Thoracic aorta (tissue), 2 donors: ENCODE data around the gene TAC3. TPM values are rescaled to one million over a fixed set of nuclear protein-coding genes. Genes with fewer than 3 reads are reported as not detected.
"Not testable (repeated sequence)": the region's sequence is repeated elsewhere in the genome, so short reads cannot be mapped to it uniquely, and the experiment has no call there.

Source experiments
- ATAC-seq: fragments of 150-250 bp; one replicate; pipeline ENCODE4 v1.8.0; 2017; ENCODE audit warnings: low read depth; ENCODE audit not compliant: insufficient number of reproducible peaks, low FRiP score
- DNase-seq: peaks from one replicate; pipeline ENCODE4 v3.0.0-alpha.2; 2020; ENCODE audit warnings: low spot score
- H3K27ac ChIP-seq, 2 donors: fragments of 200-600 bp; sonication (generic); 1 replicate in 1 of 2; 2 replicates in 1 of 2; pipeline ENCODE4 v1.5.1; 2016; ENCODE audit warnings: mild to moderate bottlenecking in 2 of 2, moderate library complexity in 2 of 2
- H3K27me3 ChIP-seq: fragments of 200-600 bp; sonication (generic); replicated peaks from 2 replicates; pipeline ENCODE4 v1.6.0; 2016; ENCODE audit warnings: mild to moderate bottlenecking; ENCODE audit not compliant: insufficient read depth
- H3K36me3 ChIP-seq: fragments of 200-600 bp; sonication (generic); one replicate; pipeline ENCODE4 v1.5.1; 2016
- H3K4me1 ChIP-seq, 2 donors: fragments of 200-600 bp; sonication (generic); 1 replicate in 1 of 2; 2 replicates in 1 of 2; pipeline versions ENCODE4 v1.5.1 to v1.6.0; 2016; ENCODE audit warnings: low read depth in 2 of 2, mild to moderate bottlenecking in 1 of 2; ENCODE audit not compliant: control insufficient read depth in 1 of 2
- H3K4me3 ChIP-seq: fragments of 200-600 bp; sonication (generic); 2 replicates; pipeline ENCODE4 v1.5.1; 2016; ENCODE audit warnings: mild to moderate bottlenecking
- H3K9me3 ChIP-seq: fragments of 200-600 bp; sonication (generic); 2 replicates; pipeline ENCODE4 v1.5.1; 2016
- total RNA-seq, 2 donors: library from RNA; depleted of rRNA; stranded (reverse); fragments of >200 nt; gene quantifications; one replicate each; pipeline versions ENCODE4 v1.1.0 to v1.2.3, GENCODE V29; 2016
- TF ChIP-seq, protein P1 (sequence below): fragments of 200-600 bp; sonication (generic); IDR thresholded peaks from one replicate; pipeline ENCODE4 v1.5.1; 2019; ENCODE audit warnings: antibody characterized with exemption

Gene TAC3
- total RNA-seq, 2 donors from 2014 or later, result not detected

DNA sequence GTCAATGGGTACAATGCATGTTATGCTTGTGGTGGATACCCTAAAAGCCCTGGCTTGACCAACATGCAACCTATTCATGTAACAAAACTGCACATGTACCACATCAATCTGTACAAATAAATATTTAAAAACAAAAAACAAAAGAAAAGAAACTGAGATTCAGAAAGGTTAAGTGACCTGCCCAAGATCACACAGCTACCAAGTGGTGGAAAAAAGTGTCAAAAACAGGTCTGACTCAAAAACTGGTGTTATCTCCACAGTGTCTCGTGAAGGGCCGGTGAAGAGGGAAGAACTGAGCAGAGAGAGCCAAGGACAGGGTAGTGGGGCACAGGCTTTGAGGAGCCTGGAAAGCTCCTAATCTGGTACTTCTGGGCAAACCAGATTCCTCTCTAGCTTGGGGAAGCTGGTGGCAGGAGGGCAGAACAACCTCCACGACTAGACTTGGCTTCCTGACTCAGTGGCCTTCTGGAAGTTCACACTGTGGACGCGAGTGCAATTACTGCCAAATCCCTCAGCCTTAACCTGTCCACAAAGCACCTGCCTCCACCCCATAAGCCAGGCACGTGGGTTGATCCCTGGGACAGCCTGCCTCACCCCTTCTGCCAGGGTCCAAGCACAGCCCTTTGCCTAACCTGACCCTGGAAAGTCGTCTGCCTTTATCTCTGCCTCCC is 25.5 kb downstream of the TAC3 start:
- TF ChIP-seq, protein P1, sequence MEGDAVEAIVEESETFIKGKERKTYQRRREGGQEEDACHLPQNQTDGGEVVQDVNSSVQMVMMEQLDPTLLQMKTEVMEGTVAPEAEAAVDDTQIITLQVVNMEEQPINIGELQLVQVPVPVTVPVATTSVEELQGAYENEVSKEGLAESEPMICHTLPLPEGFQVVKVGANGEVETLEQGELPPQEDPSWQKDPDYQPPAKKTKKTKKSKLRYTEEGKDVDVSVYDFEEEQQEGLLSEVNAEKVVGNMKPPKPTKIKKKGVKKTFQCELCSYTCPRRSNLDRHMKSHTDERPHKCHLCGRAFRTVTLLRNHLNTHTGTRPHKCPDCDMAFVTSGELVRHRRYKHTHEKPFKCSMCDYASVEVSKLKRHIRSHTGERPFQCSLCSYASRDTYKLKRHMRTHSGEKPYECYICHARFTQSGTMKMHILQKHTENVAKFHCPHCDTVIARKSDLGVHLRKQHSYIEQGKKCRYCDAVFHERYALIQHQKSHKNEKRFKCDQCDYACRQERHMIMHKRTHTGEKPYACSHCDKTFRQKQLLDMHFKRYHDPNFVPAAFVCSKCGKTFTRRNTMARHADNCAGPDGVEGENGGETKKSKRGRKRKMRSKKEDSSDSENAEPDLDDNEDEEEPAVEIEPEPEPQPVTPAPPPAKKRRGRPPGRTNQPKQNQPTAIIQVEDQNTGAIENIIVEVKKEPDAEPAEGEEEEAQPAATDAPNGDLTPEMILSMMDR, result no peak
- Histone ChIP-seq H3K9me3 (no peaks in the 10 kb centered on the region), H3K27ac (no peak overlapping the region), H3K4me1 (no peaks in the 10 kb centered on the region), H3K4me3 (no peak overlapping the region), H3K36me3 (peaks cover 2% of the 10 kb centered on the region), H3K27me3 (no peaks in the 10 kb centered on the region)
- DNase-seq (no peak), ATAC-seq (no peak)

DNA sequence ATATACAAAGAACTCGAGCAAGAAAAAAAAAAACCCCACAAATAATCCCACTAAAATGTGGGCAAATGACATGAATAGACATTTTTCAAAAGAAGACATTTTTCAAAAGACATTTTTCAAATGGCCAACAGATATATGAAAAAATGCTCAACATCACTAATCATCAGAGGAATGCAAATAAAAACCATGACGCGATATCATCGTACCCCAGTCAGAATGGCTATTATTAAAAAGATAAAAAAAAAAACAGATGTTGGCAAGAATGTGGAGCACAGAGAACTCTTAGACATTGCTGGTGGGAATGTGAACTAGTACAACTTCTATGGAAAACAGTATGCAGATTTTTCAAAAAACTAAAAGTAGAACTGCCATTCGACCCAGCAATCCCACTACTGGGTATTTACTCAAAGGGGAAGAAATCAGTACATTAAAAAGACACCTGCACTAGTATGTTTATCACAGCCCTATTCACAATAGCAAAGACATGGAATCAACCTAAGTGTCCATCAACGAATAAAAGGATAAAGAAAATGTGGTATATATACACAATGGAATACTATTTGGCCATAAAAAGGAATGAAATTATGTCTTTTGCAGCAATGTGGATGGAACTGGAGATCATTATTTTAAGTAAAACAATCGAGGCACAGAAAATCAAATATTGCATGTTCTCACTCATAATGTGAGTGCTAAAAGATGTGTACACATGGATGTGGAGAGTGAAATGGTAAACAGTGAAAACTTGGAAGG is 26.3 kb downstream of the TAC3 start:
- H3K27ac ChIP-seq, result no peak overlapping the region
- ATAC-seq, result no peak
- H3K36me3 ChIP-seq, result no peaks in the 10 kb centered on the region

DNA sequence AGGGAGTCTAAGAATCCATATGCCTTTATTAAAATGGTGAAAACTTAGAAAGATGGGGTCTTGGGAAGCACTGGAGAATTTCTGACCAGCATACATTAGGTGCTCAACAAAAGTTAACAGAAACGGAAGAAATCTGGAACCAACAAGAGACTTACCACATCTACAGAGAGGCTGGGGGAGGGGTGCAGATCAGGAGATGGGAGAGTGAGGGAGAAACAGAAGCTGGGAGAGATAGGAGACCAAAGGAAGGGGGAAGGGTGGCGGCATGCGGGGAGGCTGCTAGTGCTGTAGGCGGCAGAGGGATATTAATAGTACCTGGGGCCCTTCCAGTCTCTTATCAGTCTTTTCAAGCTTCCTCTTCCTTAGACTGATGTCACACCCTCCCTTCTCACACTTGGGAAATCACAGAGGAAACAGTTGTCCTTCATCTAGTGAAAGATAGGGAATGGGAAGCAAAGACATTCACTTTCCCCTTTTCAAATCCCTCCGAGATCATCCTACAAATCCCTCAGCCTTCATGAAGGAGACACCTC is 28.1 kb downstream of the TAC3 start:
- DNase-seq (no peak), ATAC-seq (no peak)
- TF ChIP-seq, protein P1, result no peak

More for the DNA sequence above, 26.3 kb downstream of the TAC3 start:
- TF ChIP-seq, protein P1, result no peak
- Histone ChIP-seq H3K4me1 (no peaks in the 10 kb centered on the region), H3K9me3 (no peaks in the 10 kb centered on the region), H3K4me3 (no peak overlapping the region), H3K27me3 (no peaks in the 10 kb centered on the region)
- DNase-seq, result no peak

DNA sequence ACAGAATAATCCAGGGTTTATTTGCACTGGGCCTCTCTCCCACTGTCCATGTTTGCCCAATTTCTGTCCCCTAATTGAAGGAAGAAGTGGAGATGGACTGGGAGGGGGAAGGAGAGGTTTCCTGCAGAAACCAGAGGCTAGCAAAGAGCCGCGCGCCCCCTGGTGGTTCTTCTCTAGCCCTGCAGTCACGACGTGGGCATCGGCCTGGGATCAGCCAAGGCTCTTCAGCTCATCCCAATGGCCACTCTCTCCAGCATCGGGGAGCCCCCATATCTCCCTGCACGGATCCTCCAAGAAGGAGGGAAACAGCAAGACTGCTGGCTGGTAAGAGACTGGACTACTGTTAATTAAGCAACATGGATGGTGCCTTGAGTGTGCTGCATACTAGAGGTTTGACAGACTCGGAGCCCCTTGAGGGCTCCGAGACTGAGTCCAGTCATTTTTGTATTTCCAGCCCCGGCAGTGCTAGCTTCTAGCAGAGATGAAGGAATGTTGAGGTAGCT is 28.7 kb downstream of the TAC3 start:
- DNase-seq (no peak), ATAC-seq (peak; percentile 55)
- no peaks in the 10 kb centered on the region for H3K9me3 ChIP-seq
- no peaks in the 10 kb centered on the region for H3K27me3 ChIP-seq
- H3K4me3 ChIP-seq, result no peak overlapping the region
- TF ChIP-seq, protein P1, result peak; percentile 94
- H3K4me1 ChIP-seq, result no peaks in the 10 kb centered on the region
- no peak overlapping the region for H3K27ac ChIP-seq
- no peaks in the 10 kb centered on the region for H3K36me3 ChIP-seq

More for the DNA sequence above, 28.1 kb downstream of the TAC3 start:
- H3K9me3 ChIP-seq, result no peaks in the 10 kb centered on the region
- no peaks in the 10 kb centered on the region for H3K27me3 ChIP-seq
- no peaks in the 10 kb centered on the region for H3K36me3 ChIP-seq
- no peak overlapping the region for H3K27ac ChIP-seq
- no peaks in the 10 kb centered on the region for H3K4me1 ChIP-seq
- H3K4me3 ChIP-seq, result no peak overlapping the region

DNA sequence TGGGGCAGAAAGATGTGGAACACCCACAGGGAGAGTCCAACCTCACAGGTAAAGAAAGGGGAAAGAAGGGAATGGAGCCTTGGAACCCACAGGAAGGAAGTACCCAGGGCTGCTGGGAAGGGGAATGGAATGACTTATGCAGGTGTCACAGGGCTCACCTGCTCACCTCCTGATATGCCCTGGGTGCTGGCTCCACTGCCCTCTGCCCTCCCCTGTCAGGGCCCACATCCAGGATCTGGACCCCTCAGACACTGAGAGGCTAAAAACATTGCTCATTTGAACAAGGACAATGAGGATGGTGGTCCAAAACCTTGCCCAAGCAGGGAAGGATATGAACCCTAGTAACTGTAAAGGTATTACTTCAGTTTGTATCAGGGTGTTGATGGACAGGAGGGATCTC is 29.3 kb downstream of the TAC3 start:
- Histone ChIP-seq H3K27me3 (no peaks in the 10 kb centered on the region), H3K4me3 (no peak overlapping the region), H3K27ac (no peak overlapping the region), H3K36me3 (no peaks in the 10 kb centered on the region), H3K9me3 (no peaks in the 10 kb centered on the region), H3K4me1 (no peaks in the 10 kb centered on the region)
- DNase-seq (no peak), ATAC-seq (no peak)
- TF ChIP-seq, protein P1, result no peak

DNA sequence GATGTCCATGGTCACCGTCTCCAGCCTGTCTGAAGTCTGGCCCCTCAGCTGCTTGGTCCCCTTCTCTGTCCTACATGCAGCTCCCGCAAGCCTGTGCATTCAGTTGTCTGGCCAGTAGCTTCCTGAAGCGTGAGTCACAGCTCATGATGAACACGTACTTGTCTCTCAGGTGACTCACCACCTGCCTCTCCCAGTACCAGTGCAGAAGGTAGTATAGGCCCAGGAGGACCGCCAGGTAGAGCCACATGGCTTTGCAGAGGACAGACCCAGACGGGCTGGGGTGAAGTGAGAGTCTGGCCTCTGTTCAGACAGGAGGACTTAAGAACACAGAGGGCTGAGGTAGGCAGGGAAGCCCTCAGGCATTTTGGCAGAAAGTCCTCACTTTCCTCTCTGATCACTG is 30.6 kb downstream of the TAC3 start:
- H3K4me1 ChIP-seq, H3K27ac ChIP-seq, H3K27me3 ChIP-seq, H3K4me3 ChIP-seq, H3K9me3 ChIP-seq, ATAC-seq, H3K36me3 ChIP-seq, DNase-seq: not testable (repeated sequence)
